HepG2 (cell line): ENCODE data around the gene RNU1-1. TPM values are rescaled to one million over a fixed set of nuclear protein-coding genes. Genes with fewer than 3 reads are reported as not detected.

Source experiments
- ATAC-seq: fragments of 200-7000 bp; cut with Tn5 transposase; 3 replicates; pipeline ENCODE4 v1.9.1; 2020; ENCODE audit warnings: mild to moderate bottlenecking, moderate library complexity
- BruUV-seq: library from RNA; stranded (reverse); fragments of 400-500 nt; replicated peaks from 2 replicates; lab custom pipeline; 2021; lab: Mats Ljungman, UMichigan
- CTCF ChIA-PET: fragments of 300-600 bp; formaldehyde crosslinking; extraction: SDS; loops from one replicate; lab custom pipeline; 2021; ENCODE audit warnings: low total read pairs, inconsistent platforms, low intra/inter-chr PET ratio; lab: Yijun Ruan, JAX
- POLR2A ChIA-PET: fragments of 350-600 bp; sonication (Branson Sonifier 250); formaldehyde crosslinking; loops from one replicate; lab custom pipeline; 2020; ENCODE audit warnings: antibody characterized with exemption, inconsistent platforms; lab: Yijun Ruan, JAX
- DNase-seq: peaks from one replicate; pipeline ENCODE4 v3.0.0-alpha.2; 2015; ENCODE audit warnings: low spot score
- FAIRE-seq: peaks from 3 replicates; lab custom pipeline; 2011; peaks lifted over from hg19 to GRCh38; lab: Jason Lieb, UNC
- H2AFZ ChIP-seq: one replicate; pipeline ENCODE4 v1.6.1; 2011; ENCODE audit warnings: low read length, inconsistent platforms
- H3K27ac ChIP-seq: fragments of 300-600 bp; 3 replicates; pipeline ENCODE4 v1.8.0; 2011; ENCODE audit warnings: mixed run types, mild to moderate bottlenecking, mixed read lengths, low read length, inconsistent platforms; ENCODE audit not compliant: insufficient read depth; ENCODE audit errors: extremely low read length
- H3K27me3 ChIP-seq, 2 experiments: fragments of 200-600 bp in 1 of 2; 2 replicates in 1 of 2; 3 replicates in 1 of 2; pipeline versions ENCODE4 v1.6.0 to v1.8.0; 2011; ENCODE audit warnings: low read length in 2 of 2, mild to moderate bottlenecking in 2 of 2, moderate library complexity in 2 of 2, inconsistent platforms in 1 of 2; ENCODE audit not compliant: insufficient read depth in 2 of 2, control insufficient read depth in 1 of 2
- H3K36me3 ChIP-seq, 2 experiments: fragments of 200-600 bp in 1 of 2; replicated peaks in 1 of 2; 2 replicates in 1 of 2; 3 replicates in 1 of 2; pipeline versions ENCODE4 v1.5.1 to v1.8.0; 2011; ENCODE audit warnings: low read length in 2 of 2, inconsistent platforms in 1 of 2; ENCODE audit not compliant: insufficient read depth in 2 of 2, control insufficient read depth in 1 of 2
- H3K4me1 ChIP-seq: 2 replicates; pipeline ENCODE4 v1.5.1; 2012; ENCODE audit warnings: low read length, inconsistent platforms; ENCODE audit not compliant: insufficient read depth
- H3K4me2 ChIP-seq: 2 replicates; pipeline ENCODE4 v1.6.0; 2011; ENCODE audit warnings: low read depth, low read length, inconsistent platforms
- H3K4me3 ChIP-seq, 3 experiments: fragments of 200-600 bp in 1 of 3; sonication (generic), shearing (Covaris generic) in 1 of 3; replicated peaks in 1 of 3; 2 replicates each; pipeline ENCODE4 v1.5.1; 2011 to 2016; ENCODE audit warnings: low read length in 3 of 3, inconsistent platforms in 2 of 3, low read depth in 2 of 3, mild to moderate bottlenecking in 2 of 3, control low read depth in 1 of 3, mixed read lengths in 1 of 3; ENCODE audit not compliant: insufficient read depth in 1 of 3
- H3K79me2 ChIP-seq: one replicate; pipeline ENCODE4 v1.6.1; 2011; ENCODE audit warnings: low read length, inconsistent platforms; ENCODE audit not compliant: insufficient read depth
- H3K9ac ChIP-seq: 2 replicates; pipeline ENCODE4 v1.6.0; 2011; ENCODE audit warnings: mild to moderate bottlenecking, low read depth, low read length, inconsistent platforms; ENCODE audit not compliant: insufficient read depth
- H3K9me3 ChIP-seq: 2 replicates; pipeline ENCODE4 v1.5.1; 2012; ENCODE audit warnings: mild to moderate bottlenecking, low read length
- H4K20me1 ChIP-seq: 2 replicates; pipeline ENCODE4 v1.6.0; 2011; ENCODE audit warnings: inconsistent platforms, mild to moderate bottlenecking, low read length, moderate library complexity; ENCODE audit not compliant: insufficient read depth
- AGO1 ChIP-seq: fragments of 200-400 bp; formaldehyde crosslinking; IDR thresholded peaks from 2 replicates; pipeline ENCODE4 v1.6.1; 2017; ENCODE audit warnings: mild to moderate bottlenecking, low read depth, low read length, moderate library complexity; ENCODE audit not compliant: poor library complexity, severe bottlenecking
- ARID4A ChIP-seq: sonication (generic); formaldehyde crosslinking; IDR thresholded peaks from 2 replicates; pipeline ENCODE4 v1.5.0; 2020; ENCODE audit warnings: mild to moderate bottlenecking, missing genetic modification reagents, borderline replicate concordance
- HNF1B ChIP-seq: sonication (generic); formaldehyde crosslinking; IDR thresholded peaks from 2 replicates; pipeline ENCODE4 v1.5.1; 2020; ENCODE audit warnings: mild to moderate bottlenecking, moderate library complexity, missing genetic modification reagents
- MAZ ChIP-seq, 2 experiments: sonication (generic) in 1 of 2; formaldehyde crosslinking in 1 of 2; IDR thresholded peaks; 2 replicates each; pipeline versions ENCODE4 v1.5.0 to v1.6.1; 2012 to 2020; ENCODE audit warnings: low read depth in 2 of 2, mild to moderate bottlenecking in 2 of 2, borderline replicate concordance in 1 of 2, improper control_type of control experiment in 1 of 2, low read length in 1 of 2, missing genetic modification reagents in 1 of 2, moderate library complexity in 1 of 2
- RAD21 ChIP-seq: fragments of 450-650 bp; formaldehyde crosslinking; IDR thresholded peaks from 2 replicates; pipeline ENCODE4 v1.5.0; 2020; ENCODE audit warnings: mild to moderate bottlenecking
- THAP7 ChIP-seq: sonication (generic); formaldehyde crosslinking; IDR thresholded peaks from 2 replicates; pipeline ENCODE4 v1.8.1; 2023; ENCODE audit warnings: mild to moderate bottlenecking, missing genetic modification reagents
- TOE1 ChIP-seq: sonication (generic); formaldehyde crosslinking; IDR thresholded peaks from 2 replicates; pipeline ENCODE4 v1.4.0; 2020; ENCODE audit warnings: mild to moderate bottlenecking, missing genetic modification reagents
- ZHX1 ChIP-seq: sonication (generic); formaldehyde crosslinking; IDR thresholded peaks from 2 replicates; pipeline ENCODE4 v1.8.1; 2022; ENCODE audit warnings: low read depth, mild to moderate bottlenecking, missing genetic modification reagents
- ZNF556 ChIP-seq: sonication (generic); formaldehyde crosslinking; IDR thresholded peaks from 2 replicates; pipeline ENCODE4 v1.4.0; 2020; ENCODE audit warnings: mild to moderate bottlenecking, missing genetic modification reagents, borderline replicate concordance
- ZNF563 ChIP-seq: sonication (generic); formaldehyde crosslinking; IDR thresholded peaks from 2 replicates; pipeline ENCODE4 v1.8.0; 2022; ENCODE audit warnings: mild to moderate bottlenecking, moderate library complexity, missing genetic modification reagents
- ZNF629 ChIP-seq: sonication (generic); formaldehyde crosslinking; conservative IDR thresholded peaks from 2 replicates; pipeline ENCODE4 v1.5.0; 2020; ENCODE audit warnings: missing genetic modification reagents
- ZNF850 ChIP-seq: sonication (generic); formaldehyde crosslinking; conservative IDR thresholded peaks from 2 replicates; pipeline ENCODE4 v1.9.0; 2021; ENCODE audit warnings: mild to moderate bottlenecking, missing genetic modification reagents
- WGBS: methylation state at CpG from one replicate; pipeline ENCODE4 v1.1.6; 2017; ENCODE audit warnings: low lambda C conversion rate; 5-methylcytosine and 5-hydroxymethylcytosine counted together
- in situ Hi-C: cut with HindIII; loops from 2 replicates; pipeline ENCODE4 v1.10.0; 2017; ENCODE audit warnings: low pct_unique_long_range_greater_than_20kb; ENCODE audit not compliant: extremely low pct_ligation_motif_present
- intact Hi-C: fragments of 100-400 bp; cut with micrococcal nuclease; formaldehyde crosslinking; loops from one replicate; pipeline ENCODE4 v1.10.0; 2022; ENCODE audit not compliant: unreplicated experiment
- polyA plus RNA-seq, 8 experiments: library from polyadenylated mRNA; depleted of rRNA in 3 of 8; stranded (reverse) in 7 of 8; unstranded in 1 of 8; fragments of >200 nt; fragmentation: Illumina TruSeq in 4 of 8; extraction: Trizol in 4 of 8; gene quantifications; 2 replicates each; pipeline versions ENCODE4 v1.2.1 to v1.2.3, GENCODE V29; 2011 to 2016; ENCODE audit warnings: low read depth in 4 of 8, missing spikeins in 1 of 8, mixed read lengths in 1 of 8; ENCODE audit not compliant: insufficient read depth in 1 of 8
- total RNA-seq, 5 experiments: library from RNA; depleted of rRNA; stranded (reverse); fragments of >200 nt; fragmentation: Illumina TruSeq; extraction: Trizol; gene quantifications; 2 replicates each; pipeline ENCODE4 v1.2.3, GENCODE V29; 2016; ENCODE audit warnings: low read depth in 1 of 5

Gene RNU1-1
- total and polyA plus RNA-seq, 2 of the 13 experiments (the other 11 are each of a cell fraction or from before 2014, with no cell fraction given): under 0.01 to 11,018 TPM

- H3K36me3 ChIP-seq: no peaks in the 10 kb centered on the region
- peaks cover 36% of the 10 kb centered on the region for H3K4me1 ChIP-seq
- ChIA-PET POLR2A (interaction anchor here (1.1 to 1.3 kb wide), 2 partner anchors 19 to 58 kb away, joined by 3 read pairs; partner anchors contain the start of gene NECAP2), CTCF (no interaction called here)
- H3K27me3 ChIP-seq: no peaks in the 10 kb centered on the region; a peak in 1 of 5 replicates
- H3K79me2 ChIP-seq: no peaks in the 10 kb centered on the region
- no peak for FAIRE-seq
- in situ Hi-C loops: no loop called here
- no peak overlapping the region for H2AFZ ChIP-seq
- WGBS: under 1% methylated on average over 26 of the region's 108 CpGs
- H3K27ac ChIP-seq: peak overlapping the region; percentile 79
- no peaks in the 10 kb centered on the region for H3K9me3 ChIP-seq
- no peaks in the 10 kb centered on the region for H4K20me1 ChIP-seq
- peak overlapping the region; percentile 86 to 93 (median 92) for H3K4me3 ChIP-seq
- intact Hi-C loops: no loop called here
- no TSS peak for BruUV-seq
- peak; percentile 79 for DNase-seq
- peak overlapping the region; percentile 99 for H3K4me2 ChIP-seq
- peak; percentile 89 for ATAC-seq
- H3K9ac ChIP-seq: peak overlapping the region; percentile 85
- peak; percentile 39 for TF ChIP-seq RAD21 (CRISPR knock-in tag)
- peak; percentile 66 for TF ChIP-seq ARID4A (CRISPR knock-in tag)
- TF ChIP-seq AGO1: no peak
- TF ChIP-seq THAP7 (CRISPR knock-in tag): no peak
- TF ChIP-seq ZHX1 (CRISPR knock-in tag): no peak
- TF ChIP-seq MAZ (IDR thresholded peaks at IDR 0.05; ENCODE audit: borderline replicate concordance, low read depth, low read length): 0 out of 2 replicates have a peak, but pooled peaks have one; percentile 47
- TF ChIP-seq MAZ (CRISPR knock-in tag; IDR thresholded peaks at IDR 0.05; ENCODE audit: low read depth): peak; percentile 91
- TF ChIP-seq ZNF556: no peak
- peak; percentile 73 for TF ChIP-seq ZNF563 (CRISPR knock-in tag)
- TF ChIP-seq TOE1: no peak
- TF ChIP-seq ZNF629 (CRISPR knock-in tag): peak; percentile 98
- TF ChIP-seq HNF1B: no peak
- no peak for TF ChIP-seq ZNF850 (CRISPR knock-in tag)
These were observed 15.3 kb downstream of the RNU1-1 start for GRCh38 chr1:16498573-16499413.
